ENCODE measurements around the gene NOP16.

NOP16 gene

GRCh38 chr5:176384366-176384930, 4.0 kb downstream of the NOP16 start:
- no peak for DNase-seq

GRCh38 chr5:176383961-176384360, 4.4 kb downstream of the NOP16 start:
- DNase-seq, result no peak

GRCh38 chr5:176383248-176383905, 5.0 kb downstream of the NOP16 start:
- DNase-seq, result no peak

GRCh38 chr5:176382721-176383120, 5.7 kb downstream of the NOP16 start:
- no peak for DNase-seq

GRCh38 chr5:176381979-176382378, 6.4 kb downstream of the NOP16 start:
- DNase-seq, result no peak

- DNase-seq, result no peak
These were observed 7.0 kb downstream of the NOP16 start for GRCh38 chr5:176381423-176381822.

GRCh38 chr5:176379881-176380280, 8.5 kb downstream of the NOP16 start:
- no peak for DNase-seq

- no peak for DNase-seq
These were observed 15.1 kb downstream of the NOP16 start for GRCh38 chr5:176373100-176373818.

- no peak for DNase-seq
These were observed 16.5 kb downstream of the NOP16 start for GRCh38 chr5:176371621-176372539.

- no peak for DNase-seq
These were observed 18.3 kb downstream of the NOP16 start for GRCh38 chr5:176369934-176370711.

- DNase-seq, result no peak
These were observed 19.7 kb downstream of the NOP16 start for GRCh38 chr5:176368726-176369125.

- no peak for DNase-seq
These were observed 22.0 kb downstream of the NOP16 start for GRCh38 chr5:176366232-176366894.

- peak; percentile 49 for DNase-seq
These were observed 22.8 kb downstream of the NOP16 start, which contains the start of gene ARL10 for GRCh38 chr5:176365351-176366231. ARL10 (plus strand) TSS chr5:176365487; CDS start chr5:176365564, 77 bp downstream.

- DNase-seq, result no peak
These were observed 23.5 kb downstream of the NOP16 start for GRCh38 chr5:176364765-176365350.

GRCh38 chr5:176362233-176362490, 26.2 kb downstream of the NOP16 start:
- DNase-seq, result no peak

GRCh38 chr5:176361437-176362232, 26.8 kb downstream of the NOP16 start, which contains the start of gene KIAA1191:
KIAA1191 (minus strand) TSS chr5:176361764; CDS start chr5:176359508, 2,256 bp downstream.
- DNase-seq, result peak; percentile 96

GRCh38 chr5:176360894-176361436, 27.4 kb downstream of the NOP16 start:
- DNase-seq, result peak; percentile 9

GRCh38 chr5:176359658-176360057, 28.7 kb downstream of the NOP16 start:
- DNase-seq, result no peak

GRCh38 chr5:176356179-176356566, 32.2 kb downstream of the NOP16 start:
- DNase-seq, result no peak

All from activated CD4-positive, alpha-beta T cell treated with anti-CD3 and anti-CD28 coated beads, Interleukin-2, amount 50 U/mL, for 16 hours (primary cell).